ENCODE results near the gene NSD2.

Gene NSD2

DNA sequence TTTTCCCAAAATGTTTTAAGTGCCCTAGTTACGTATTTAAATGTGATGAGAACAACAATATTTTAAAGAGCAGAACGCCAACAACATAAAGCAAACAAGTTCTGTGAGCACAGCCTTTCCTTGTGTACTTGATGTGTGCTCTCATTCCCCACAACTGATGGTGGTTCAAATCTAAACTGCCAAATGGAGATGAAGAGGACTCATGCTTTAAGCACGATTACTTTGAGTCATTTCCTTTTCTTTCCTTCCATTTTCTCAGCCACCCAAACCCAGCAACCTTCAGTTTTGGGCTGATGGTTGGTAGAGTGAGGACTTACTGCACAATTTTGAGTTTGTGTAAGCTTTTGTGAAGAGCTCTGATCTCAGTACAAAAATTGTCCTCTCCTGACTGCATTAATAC is 1.7 kb downstream of the NSD2 start:
- TF ChIP-seq CTCF (IDR thresholded peaks at IDR 0.05) = no peak
- no peak overlapping the region for H2AFZ ChIP-seq
- no peaks in the 10 kb centered on the region for H3K36me3 ChIP-seq (ENCODE audit: control insufficient read depth, insufficient read depth, low read length)
- no peaks in the 10 kb centered on the region for H3K9me3 ChIP-seq (ENCODE audit: control insufficient read depth, low read length)
- H3K4me1 ChIP-seq = no peaks in the 10 kb centered on the region
- no peak overlapping the region for H3K27ac ChIP-seq
- peak overlapping the region; percentile 83 for H3K4me2 ChIP-seq (ENCODE audit: low read length)
- no peak overlapping the region for H3K9ac ChIP-seq
- H3K79me2 ChIP-seq = peaks cover 34% of the 10 kb centered on the region
- no peaks in the 10 kb centered on the region for H3K27me3 ChIP-seq (ENCODE audit: control insufficient read depth, insufficient read depth, low read length)
- H3K4me3 ChIP-seq (ENCODE audit: low read depth, low read length) = peak overlapping the region; percentile 64

GRCh38 chr4:1873291-1873690 is 2.1 kb downstream of the NSD2 start:
- Histone ChIP-seq H3K36me3 (ENCODE audit: control insufficient read depth, insufficient read depth, low read length) (no peaks in the 10 kb centered on the region), H3K4me2 (ENCODE audit: low read length) (no peak overlapping the region), H3K9me3 (ENCODE audit: control insufficient read depth, low read length) (no peaks in the 10 kb centered on the region), H2AFZ (no peak overlapping the region), H3K27ac (no peak overlapping the region), H3K4me3 (ENCODE audit: low read depth, low read length) (no peak overlapping the region), H3K4me1 (no peaks in the 10 kb centered on the region), H3K79me2 (peaks cover 35% of the 10 kb centered on the region), H3K9ac (no peak overlapping the region), H3K27me3 (ENCODE audit: control insufficient read depth, insufficient read depth, low read length) (no peaks in the 10 kb centered on the region)
- no peak for TF ChIP-seq CTCF (IDR thresholded peaks at IDR 0.05)

DNA sequence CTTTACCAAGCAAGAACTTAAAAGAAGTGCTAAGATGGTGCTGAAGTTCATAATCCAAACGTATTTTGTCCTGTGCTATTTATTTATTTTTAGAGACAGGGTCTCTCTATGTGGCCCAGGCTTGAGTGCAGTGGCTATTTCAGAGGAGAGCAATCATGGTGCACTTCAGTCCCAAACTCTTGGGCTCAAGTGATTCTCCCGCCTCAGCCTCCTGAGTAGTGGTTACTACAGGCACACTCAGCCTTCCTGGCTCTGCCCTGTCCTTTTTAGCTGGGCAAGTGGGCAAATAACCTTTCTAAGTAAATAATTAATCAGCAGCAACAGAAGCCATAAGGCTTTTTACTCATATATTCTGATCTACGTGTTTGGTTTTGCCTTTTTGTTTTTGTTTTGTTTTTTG is 2.6 kb downstream of the NSD2 start:
- Histone ChIP-seq H3K4me2 (ENCODE audit: low read length) (no peak overlapping the region), H3K4me1 (no peaks in the 10 kb centered on the region), H3K79me2 (peaks cover 39% of the 10 kb centered on the region), H3K9ac (no peak overlapping the region), H3K36me3 (ENCODE audit: control insufficient read depth, insufficient read depth, low read length) (no peaks in the 10 kb centered on the region), H2AFZ (no peak overlapping the region), H3K27ac (no peak overlapping the region), H3K27me3 (ENCODE audit: control insufficient read depth, insufficient read depth, low read length) (no peaks in the 10 kb centered on the region), H3K4me3 (ENCODE audit: low read depth, low read length) (no peak overlapping the region), H3K9me3 (ENCODE audit: control insufficient read depth, low read length) (no peaks in the 10 kb centered on the region)
- TF ChIP-seq CTCF (IDR thresholded peaks at IDR 0.05) = no peak

GRCh38 chr4:1874201-1874600 is 3.0 kb downstream of the NSD2 start:
- Histone ChIP-seq H3K9me3 (ENCODE audit: control insufficient read depth, low read length) (no peaks in the 10 kb centered on the region), H3K36me3 (ENCODE audit: control insufficient read depth, insufficient read depth, low read length) (no peaks in the 10 kb centered on the region), H3K27ac (no peak overlapping the region), H3K27me3 (ENCODE audit: control insufficient read depth, insufficient read depth, low read length) (no peaks in the 10 kb centered on the region), H3K79me2 (peaks cover 39% of the 10 kb centered on the region), H2AFZ (no peak overlapping the region), H3K4me2 (ENCODE audit: low read length) (no peak overlapping the region), H3K9ac (no peak overlapping the region), H3K4me3 (ENCODE audit: low read depth, low read length) (no peak overlapping the region), H3K4me1 (no peaks in the 10 kb centered on the region)
- no peak for TF ChIP-seq CTCF (IDR thresholded peaks at IDR 0.05)

DNA sequence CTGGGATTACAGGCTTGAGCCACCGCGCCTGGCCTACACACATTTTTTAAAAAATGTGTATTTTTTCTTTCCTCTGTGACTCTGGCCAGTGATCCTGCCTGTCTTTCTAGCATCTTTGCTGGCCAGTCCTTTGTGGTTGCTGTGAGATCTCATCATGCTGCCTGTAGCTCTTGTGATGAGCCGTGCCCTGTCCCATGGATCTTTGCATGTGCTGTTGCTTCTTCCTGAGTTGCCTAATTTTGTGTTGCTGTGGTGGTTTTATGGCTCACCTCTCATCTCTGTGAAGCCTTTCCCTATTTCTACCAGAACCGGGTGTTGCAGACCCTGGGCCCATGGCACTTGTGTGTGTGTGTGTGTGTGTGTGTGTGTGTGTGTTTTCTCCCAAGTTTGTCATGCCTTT is 8.3 kb downstream of the NSD2 start:
- no peak for TF ChIP-seq CTCF (IDR thresholded peaks at IDR 0.05)
- Histone ChIP-seq H3K27ac (no peak overlapping the region), H3K9me3 (ENCODE audit: control insufficient read depth, low read length) (no peaks in the 10 kb centered on the region), H3K4me3 (ENCODE audit: low read depth, low read length) (no peak overlapping the region), H2AFZ (no peak overlapping the region), H3K4me2 (ENCODE audit: low read length) (no peak overlapping the region), H3K79me2 (peaks cover 55% of the 10 kb centered on the region), H3K9ac (no peak overlapping the region), H3K36me3 (ENCODE audit: control insufficient read depth, insufficient read depth, low read length) (no peaks in the 10 kb centered on the region), H3K4me1 (no peaks in the 10 kb centered on the region), H3K27me3 (ENCODE audit: control insufficient read depth, insufficient read depth, low read length) (no peaks in the 10 kb centered on the region)

Measured in parathyroid adenoma (tissue), 2 donors.